Thyroid gland (tissue), 4 donors: ENCODE data around the gene SHC4.

Source experiments
- CTCF ChIP-seq, 6 experiments: fragments of 200-600 bp in 3 of 6; fragments of 450-650 bp in 3 of 6; sonication (generic) in 3 of 6; IDR thresholded peaks; one replicate each; pipeline ENCODE4 v1.5.1; 2016 to 2019; ENCODE audit warnings: antibody characterized with exemption in 6 of 6, mild to moderate bottlenecking in 2 of 6, inconsistent platforms in 1 of 6, moderate library complexity in 1 of 6
- POLR2A ChIP-seq, 2 donors: fragments of 450-650 bp; IDR thresholded peaks; one replicate each; pipeline ENCODE4 v1.6.1; 2017; ENCODE audit warnings: antibody characterized with exemption in 2 of 2, mild to moderate bottlenecking in 2 of 2, moderate library complexity in 1 of 2

- no peak for TF ChIP-seq POLR2A (IDR thresholded peaks at IDR 0.05)
- no peak for TF ChIP-seq CTCF (IDR thresholded peaks at IDR 0.05)
These were observed 167.8 kb downstream of the SHC4 start for GRCh38 chr15:48795901-48796300.
